WTC11 (cell line): ENCODE data around the gene TMEM187. TPM values are rescaled to one million over a fixed set of nuclear protein-coding genes. Genes with fewer than 3 reads are reported as not detected.

ENCODE experiments used
- ATAC-seq: fragments of 200-7000 bp; cut with Tn5 transposase; 2 replicates; pipeline ENCODE4 v1.10.0; 2021; ENCODE audit warnings: mild to moderate bottlenecking, moderate library complexity
- CTCF ChIA-PET: fragments of 300-600 bp; sonication (Branson Sonifier 250); formaldehyde crosslinking; loops from one replicate; lab custom pipeline; 2021; ENCODE audit warnings: antibody characterized with exemption; lab: Charles Lee
- POLR2A ChIA-PET: fragments of 350-600 bp; sonication (Branson Sonifier 250); formaldehyde crosslinking; loops from one replicate; lab custom pipeline; 2021; ENCODE audit warnings: antibody characterized with exemption; lab: Charles Lee
- DNase-seq: peaks from one replicate; pipeline ENCODE4 v3.0.0; 2021; ENCODE audit warnings: low spot score
- H3K27ac Mint-ChIP-seq: 2 replicates; pipeline ENCODE4 v1.8.0; 2021; ENCODE audit warnings: mixed read lengths
- H3K27me3 Mint-ChIP-seq: 2 replicates; pipeline ENCODE4 v1.8.0; 2021; ENCODE audit warnings: low read depth, mild to moderate bottlenecking, moderate library complexity, mixed read lengths
- H3K36me3 Mint-ChIP-seq: 2 replicates; pipeline ENCODE4 v1.8.0; 2021; ENCODE audit warnings: mixed read lengths
- H3K4me1 Mint-ChIP-seq: 2 replicates; pipeline ENCODE4 v1.8.0; 2022; ENCODE audit warnings: mixed read lengths
- H3K4me3 Mint-ChIP-seq: 2 replicates; pipeline ENCODE4 v1.8.0; 2021; ENCODE audit warnings: mild to moderate bottlenecking, moderate library complexity, mixed read lengths
- H3K9me3 Mint-ChIP-seq: 2 replicates; pipeline ENCODE4 v1.8.0; 2021; ENCODE audit warnings: mixed read lengths
- AR ChIP-seq: fragments of 250-450 bp; sonication (Bioruptor Pico); IDR thresholded peaks from 2 replicates; pipeline ENCODE4 v1.9.0; 2021; ENCODE audit warnings: mild to moderate bottlenecking
- CDX4 ChIP-seq: fragments of 250-450 bp; sonication (Bioruptor Pico); IDR thresholded peaks from 2 replicates; pipeline ENCODE4 v1.9.0; 2021; ENCODE audit warnings: moderate library complexity, mild to moderate bottlenecking, inconsistent platforms, borderline replicate concordance
- CTCF ChIP-seq: fragments of 200-600 bp; IDR thresholded peaks from 2 replicates; pipeline ENCODE4 v1.8.0; 2022; ENCODE audit warnings: antibody characterized with exemption
- E2F1 ChIP-seq: sonication (generic); formaldehyde crosslinking; IDR thresholded peaks from 2 replicates; pipeline ENCODE4 v1.8.0; 2022; ENCODE audit warnings: mild to moderate bottlenecking, missing genetic modification reagents
- ELF4 ChIP-seq: sonication (generic); formaldehyde crosslinking; IDR thresholded peaks from 2 replicates; pipeline ENCODE4 v1.8.1; 2022; ENCODE audit warnings: low read depth, mild to moderate bottlenecking, moderate library complexity, missing genetic modification reagents
- FOXP1 ChIP-seq: sonication (generic); formaldehyde crosslinking; IDR thresholded peaks from 2 replicates; pipeline ENCODE4 v1.8.0; 2022; ENCODE audit warnings: missing genetic modification reagents, mild to moderate bottlenecking, moderate library complexity, borderline replicate concordance
- GABPB1 ChIP-seq: sonication (generic); formaldehyde crosslinking; IDR thresholded peaks from 2 replicates; pipeline ENCODE4 v1.8.1; 2023; ENCODE audit warnings: mild to moderate bottlenecking, missing genetic modification reagents
- IRF2 ChIP-seq: sonication (generic); formaldehyde crosslinking; IDR thresholded peaks from 2 replicates; pipeline ENCODE4 v1.8.0; 2022; ENCODE audit warnings: low read depth, missing genetic modification reagents, borderline replicate concordance
- KAT7 ChIP-seq: sonication (generic); formaldehyde crosslinking; IDR thresholded peaks from 2 replicates; pipeline ENCODE4 v1.8.1; 2023; ENCODE audit warnings: missing genetic modification reagents, mild to moderate bottlenecking, borderline replicate concordance
- MAX ChIP-seq: sonication (generic); formaldehyde crosslinking; IDR thresholded peaks from 2 replicates; pipeline ENCODE4 v1.8.0; 2022; ENCODE audit warnings: mild to moderate bottlenecking, missing genetic modification reagents
- RELA ChIP-seq: sonication (generic); formaldehyde crosslinking; IDR thresholded peaks from 2 replicates; pipeline ENCODE4 v1.8.1; 2022; ENCODE audit warnings: missing genetic modification reagents, mild to moderate bottlenecking, borderline replicate concordance
- RORB ChIP-seq: fragments of 250-450 bp; sonication (Bioruptor Pico); IDR thresholded peaks from 2 replicates; pipeline ENCODE4 v1.9.0; 2021; ENCODE audit warnings: mild to moderate bottlenecking
- SOX15 ChIP-seq: fragments of 250-450 bp; sonication (Bioruptor Pico); IDR thresholded peaks from 2 replicates; pipeline ENCODE4 v1.9.0; 2021; ENCODE audit warnings: mild to moderate bottlenecking
- TEAD1 ChIP-seq: sonication (generic); formaldehyde crosslinking; IDR thresholded peaks from 2 replicates; pipeline ENCODE4 v1.8.0; 2022; ENCODE audit warnings: mild to moderate bottlenecking, missing genetic modification reagents
- ZBTB43 ChIP-seq: sonication (generic); formaldehyde crosslinking; IDR thresholded peaks from 2 replicates; pipeline ENCODE4 v1.8.1; 2023; ENCODE audit warnings: mild to moderate bottlenecking, missing genetic modification reagents
- ZNF121 ChIP-seq: sonication (generic); formaldehyde crosslinking; IDR thresholded peaks from 2 replicates; pipeline ENCODE4 v1.8.0; 2023; ENCODE audit warnings: missing genetic modification reagents
- ZNF232 ChIP-seq: sonication (generic); formaldehyde crosslinking; IDR thresholded peaks from 2 replicates; pipeline ENCODE4 v1.8.0; 2022; ENCODE audit warnings: mild to moderate bottlenecking, missing genetic modification reagents
- ZNF281 ChIP-seq: sonication (generic); formaldehyde crosslinking; IDR thresholded peaks from 2 replicates; pipeline ENCODE4 v1.8.0; 2023; ENCODE audit warnings: mild to moderate bottlenecking, missing genetic modification reagents
- ZNF317 ChIP-seq: sonication (generic); formaldehyde crosslinking; IDR thresholded peaks from 2 replicates; pipeline ENCODE4 v1.8.1; 2023; ENCODE audit warnings: low read depth, mild to moderate bottlenecking, moderate library complexity, missing genetic modification reagents, borderline replicate concordance
- ZNF416 ChIP-seq: fragments of 250-450 bp; sonication (Bioruptor Pico); IDR thresholded peaks from 2 replicates; pipeline ENCODE4 v1.9.0; 2021; ENCODE audit warnings: mild to moderate bottlenecking, inconsistent platforms
- total RNA-seq: library from RNA; stranded (reverse); gene quantifications from 3 replicates; pipeline ENCODE4 v1.2.3, GENCODE V29; 2021

TMEM187 gene
- total RNA-seq, 1 experiment from 2014 or later, result 8.4 TPM

- no peak for ATAC-seq
- Mint-ChIP-seq H3K4me1 (peaks cover 11% of the 10 kb centered on the region), H3K27ac (no peak overlapping the region), H3K9me3 (no peaks in the 10 kb centered on the region), H3K4me3 (no peak overlapping the region), H3K36me3 (peaks cover 26% of the 10 kb centered on the region), H3K27me3 (no peaks in the 10 kb centered on the region)
- TF ChIP-seq TEAD1 (CRISPR knock-in tag) (no peak), AR (CRISPR knock-in tag) (no peak), IRF2 (no peak), ZNF317 (CRISPR knock-in tag) (no peak), RORB (CRISPR knock-in tag) (no peak), ZNF232 (CRISPR knock-in tag) (no peak), KAT7 (CRISPR knock-in tag) (no peak), MAX (CRISPR knock-in tag) (no peak), ZNF416 (CRISPR knock-in tag) (no peak), FOXP1 (CRISPR knock-in tag) (no peak), ELF4 (CRISPR knock-in tag) (no peak), ZNF121 (CRISPR knock-in tag) (no peak), ZNF281 (CRISPR knock-in tag) (no peak), GABPB1 (CRISPR knock-in tag) (no peak), CTCF (no peak), CDX4 (CRISPR knock-in tag) (no peak), SOX15 (CRISPR knock-in tag) (no peak), ZBTB43 (CRISPR knock-in tag) (no peak), RELA (CRISPR knock-in tag) (no peak), E2F1 (CRISPR knock-in tag) (no peak)
- no peak for DNase-seq
- CTCF ChIA-PET, result interaction anchor here (7.3 kb wide), 1 partner anchor 23 kb away, joined by 116 read pairs; the partner anchor contains the start of gene ARHGAP4
- POLR2A ChIA-PET, result interaction anchor here (0.5 kb wide), 1 partner anchor 87 kb away, joined by 4 read pairs; no protein-coding TSS in a partner anchor
Observed at GRCh38 chrX:153950127-153950526, 22.4 kb upstream of the TMEM187 start.
